Endodermal cell (in vitro differentiated cells): ENCODE measurements around the gene PSAPL1. TPM values are rescaled to one million over a fixed set of nuclear protein-coding genes. Genes with fewer than 3 reads are reported as not detected.

Experiments used
- DNase-seq: peaks from one replicate; pipeline ENCODE4 v3.0.0-alpha.2; 2017
- H3K27ac ChIP-seq: 2 replicates; pipeline ENCODE4 v1.5.1; 2013; ENCODE audit warnings: mild to moderate bottlenecking, low read depth, low read length, moderate library complexity
- H3K27me3 ChIP-seq: 2 replicates; pipeline ENCODE4 v1.6.1; 2013; ENCODE audit warnings: mild to moderate bottlenecking, low read length, moderate library complexity; ENCODE audit not compliant: insufficient read depth, control insufficient read depth, poor library complexity, severe bottlenecking
- H3K36me3 ChIP-seq: 2 replicates; pipeline ENCODE4 v1.7.0; 2013; ENCODE audit warnings: mild to moderate bottlenecking, low read length, moderate library complexity; ENCODE audit not compliant: control insufficient read depth, insufficient read depth
- H3K4me1 ChIP-seq: one replicate; pipeline ENCODE4 v1.7.0; 2013; ENCODE audit warnings: low read length; ENCODE audit not compliant: control insufficient read depth, insufficient read depth
- H3K4me3 ChIP-seq: 2 replicates; pipeline ENCODE4 v1.5.1; 2013; ENCODE audit warnings: mild to moderate bottlenecking, low read length, moderate library complexity
- H3K9ac ChIP-seq: 2 replicates; pipeline ENCODE4 v1.6.1; 2013; ENCODE audit warnings: mild to moderate bottlenecking, low read length, moderate library complexity; ENCODE audit not compliant: poor library complexity, severe bottlenecking; ENCODE audit errors: extremely low read depth
- H3K9me3 ChIP-seq: 2 replicates; pipeline ENCODE4 v1.6.1; 2013; ENCODE audit warnings: mild to moderate bottlenecking, low read length, moderate library complexity; ENCODE audit not compliant: control insufficient read depth
- H3K27ac Mint-ChIP-seq: 2 replicates; pipeline ENCODE4 v1.8.0; 2020; ENCODE audit warnings: mixed read lengths
- H3K27me3 Mint-ChIP-seq: 2 replicates; pipeline ENCODE4 v1.8.0; 2021; ENCODE audit warnings: mild to moderate bottlenecking, mixed read lengths; ENCODE audit not compliant: insufficient read depth
- H3K36me3 Mint-ChIP-seq: 2 replicates; pipeline ENCODE4 v1.8.0; 2020; ENCODE audit warnings: low read depth, mixed read lengths
- H3K4me1 Mint-ChIP-seq: 2 replicates; pipeline ENCODE4 v1.8.0; 2020; ENCODE audit warnings: mixed read lengths
- H3K4me3 Mint-ChIP-seq: 2 replicates; pipeline ENCODE4 v1.8.0; 2020; ENCODE audit warnings: mild to moderate bottlenecking, moderate library complexity, mixed read lengths
- H3K9me3 Mint-ChIP-seq: 2 replicates; pipeline ENCODE4 v1.8.0; 2020; ENCODE audit warnings: mild to moderate bottlenecking, mixed read lengths
- CTCF ChIP-seq: fragments of 200-600 bp; sonication (generic); conservative IDR thresholded peaks from 2 replicates; pipeline ENCODE4 v1.5.0; 2021; ENCODE audit warnings: antibody characterized with exemption, mild to moderate bottlenecking
- WGBS, 2 experiments: methylation state at CpG; one replicate each; pipeline versions ENCODE4 v1.1.5 to v1.1.7; 2013; ENCODE audit warnings: missing lambda C conversion rate in 2 of 2, mixed read lengths in 1 of 2; ENCODE audit not compliant: insufficient coverage in 1 of 2, insufficient read length in 1 of 2; 5-methylcytosine and 5-hydroxymethylcytosine counted together
- total RNA-seq, 2 donors: library from RNA; stranded (reverse); fragmentation: NEBNext Ultra II Directional in 1 of 2; extraction: Animal tissue kit (Norgen Biotek cat#: 25700) in 1 of 2; gene quantifications; 2 replicates in 1 of 2; 3 replicates in 1 of 2; pipeline ENCODE4 v1.2.1, GENCODE V29; 2021

Gene PSAPL1
- total RNA-seq, 2 donors from 2014 or later: 0.13 to 0.24 TPM

DNA sequence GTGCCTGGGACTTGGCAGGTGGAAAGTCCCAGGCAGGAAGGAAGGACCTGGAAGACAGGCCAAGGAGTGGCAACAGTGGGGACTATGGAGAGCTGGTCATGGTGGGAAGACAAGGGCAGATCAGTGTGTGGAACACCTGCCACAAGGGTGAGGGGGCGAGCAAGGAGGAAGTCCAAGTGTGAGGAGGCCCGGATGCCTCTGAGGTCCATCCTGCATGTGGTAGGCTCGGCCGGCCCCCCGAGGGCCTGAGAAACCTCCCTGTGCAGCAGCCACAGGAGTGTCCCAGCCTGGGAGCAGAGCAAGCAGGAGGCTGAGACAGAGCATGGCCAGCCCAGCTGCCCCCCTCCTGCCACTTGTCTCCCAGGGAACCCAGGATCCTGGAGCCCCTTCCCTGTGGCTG, 40.5 kb upstream of the PSAPL1 start:
- H3K27ac ChIP-seq: no peak overlapping the region
- H3K4me3 ChIP-seq: no peak overlapping the region
- Mint-ChIP-seq H3K27ac (no peak overlapping the region), H3K27me3 (no peaks in the 10 kb centered on the region), H3K4me3 (no peak overlapping the region), H3K36me3 (no peaks in the 10 kb centered on the region), H3K9me3 (no peaks in the 10 kb centered on the region), H3K4me1 (peaks cover 5% of the 10 kb centered on the region)
- 92 to 97% methylated on average over 5 of the region's 5 CpGs for WGBS, 2 experiments
- H3K9me3 ChIP-seq: no peaks in the 10 kb centered on the region
- H3K4me1 ChIP-seq: no peaks in the 10 kb centered on the region
- no peak overlapping the region for H3K9ac ChIP-seq
- DNase-seq: no peak
- TF ChIP-seq CTCF: no peak
- no peaks in the 10 kb centered on the region for H3K36me3 ChIP-seq
- H3K27me3 ChIP-seq: no peaks in the 10 kb centered on the region

GRCh38 chr4:7474320-7474719, 39.6 kb upstream of the PSAPL1 start:
- Histone ChIP-seq H3K4me1 (no peaks in the 10 kb centered on the region), H3K9me3 (no peaks in the 10 kb centered on the region), H3K36me3 (no peaks in the 10 kb centered on the region), H3K9ac (no peak overlapping the region), H3K4me3 (no peak overlapping the region), H3K27me3 (no peaks in the 10 kb centered on the region), H3K27ac (no peak overlapping the region)
- Mint-ChIP-seq H3K27me3 (no peaks in the 10 kb centered on the region), H3K4me1 (peaks cover 5% of the 10 kb centered on the region), H3K9me3 (no peaks in the 10 kb centered on the region), H3K36me3 (no peaks in the 10 kb centered on the region), H3K4me3 (no peak overlapping the region), H3K27ac (no peak overlapping the region)
- WGBS, 2 experiments: 91 to 96% methylated on average over 3 to 7 of the region's 7 CpGs
- no peak for DNase-seq
- peak; percentile 42 for TF ChIP-seq CTCF

- Histone ChIP-seq H3K27ac (no peak overlapping the region), H3K36me3 (no peaks in the 10 kb centered on the region), H3K4me3 (no peak overlapping the region), H3K4me1 (no peaks in the 10 kb centered on the region), H3K9me3 (no peaks in the 10 kb centered on the region), H3K27me3 (no peaks in the 10 kb centered on the region), H3K9ac (no peak overlapping the region)
- Mint-ChIP-seq H3K9me3 (no peaks in the 10 kb centered on the region), H3K36me3 (no peaks in the 10 kb centered on the region), H3K4me1 (peaks cover 5% of the 10 kb centered on the region), H3K4me3 (no peak overlapping the region), H3K27ac (no peak overlapping the region), H3K27me3 (no peaks in the 10 kb centered on the region)
- no peak for DNase-seq
- TF ChIP-seq CTCF: no peak
- WGBS, 2 experiments: 88 to 89% methylated on average over 8 to 10 of the region's 10 CpGs
Observed at GRCh38 chr4:7473081-7473480, 38.4 kb upstream of the PSAPL1 start.
